GM18867 (cell line): ENCODE data around the gene UST.

ENCODE experiments used
- ATAC-seq: cut with Tn5 transposase; IDR thresholded peaks from one replicate; pipeline ENCODE4 v1.9.1; 2021; ENCODE audit warnings: mild to moderate bottlenecking, moderate library complexity; ENCODE audit not compliant: unreplicated experiment

Gene UST

DNA sequence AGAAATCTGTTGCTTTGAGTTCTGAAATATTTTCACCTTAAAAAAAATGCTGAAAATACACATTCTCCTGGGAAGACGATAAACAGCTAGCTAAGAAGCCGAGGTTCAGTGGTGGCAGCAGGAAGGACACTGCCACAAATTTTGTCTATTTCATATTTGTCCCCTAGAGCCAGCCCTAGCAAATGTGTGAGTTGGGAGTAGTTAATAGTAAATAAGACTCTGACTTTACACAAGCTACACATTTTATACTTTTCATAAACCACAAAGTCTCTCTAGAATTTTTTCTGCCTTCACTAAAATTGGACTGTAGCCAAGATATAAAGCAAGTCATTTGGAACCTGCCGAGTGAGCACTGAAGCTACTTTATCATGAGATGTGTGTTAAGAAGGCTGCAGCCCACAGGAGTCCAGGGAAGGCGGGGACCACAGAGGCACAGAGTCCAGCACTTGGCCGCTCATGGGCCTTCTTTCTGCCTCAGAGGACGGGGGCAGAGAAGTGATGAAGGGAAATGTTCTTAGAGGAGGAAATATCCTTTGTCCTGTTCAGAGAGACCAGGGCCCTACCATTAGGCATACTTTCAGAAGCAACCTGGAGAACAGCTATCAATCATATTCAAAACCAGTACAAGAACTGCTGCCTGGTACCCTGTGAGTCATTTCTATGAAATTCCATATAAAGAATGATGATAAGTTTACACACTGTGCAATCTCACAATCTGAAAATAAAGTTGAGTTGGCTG is 329.0 kb downstream of the UST start:
- ATAC-seq = no peak

DNA sequence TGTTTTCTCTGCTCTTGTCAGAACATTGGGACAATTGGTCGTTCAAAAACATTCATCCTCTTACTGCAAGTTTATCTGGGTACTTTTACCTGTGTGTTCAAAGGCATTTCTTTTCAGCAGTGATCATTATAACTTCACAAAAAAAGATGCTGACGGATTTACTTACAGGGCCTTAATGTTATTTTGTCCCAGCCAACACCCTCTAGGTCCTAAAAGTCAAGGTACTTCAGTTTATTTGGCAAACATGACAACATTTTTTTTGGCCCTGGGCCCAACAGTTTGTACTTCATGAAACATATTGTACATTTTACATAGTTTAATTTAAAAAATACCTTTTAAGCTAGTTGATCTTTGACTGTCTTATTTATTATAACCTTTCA is 329.5 kb downstream of the UST start:
- ATAC-seq = no peak

DNA sequence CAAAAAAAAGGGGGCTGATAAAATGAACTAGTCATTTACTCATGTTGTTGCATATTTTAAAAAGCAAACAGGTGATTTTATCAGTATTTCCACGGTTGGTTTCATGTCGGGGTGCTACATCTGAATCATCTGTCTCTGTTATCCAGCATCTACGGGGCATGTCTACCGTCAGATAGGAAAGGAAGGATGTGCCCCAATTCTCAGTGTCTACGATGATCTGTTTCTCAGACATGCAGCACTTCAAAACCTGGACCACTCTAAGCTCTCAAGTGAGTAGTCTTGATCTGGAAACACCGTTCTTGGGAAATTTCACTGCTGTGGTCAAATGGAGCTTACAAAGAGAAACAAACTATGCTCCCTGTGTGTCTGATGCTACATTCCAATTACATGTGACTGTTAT is 330.4 kb downstream of the UST start:
- no peak for ATAC-seq

- ATAC-seq = no peak
These were observed 331.5 kb downstream of the UST start for GRCh38 chr6:149078211-149078782.

DNA sequence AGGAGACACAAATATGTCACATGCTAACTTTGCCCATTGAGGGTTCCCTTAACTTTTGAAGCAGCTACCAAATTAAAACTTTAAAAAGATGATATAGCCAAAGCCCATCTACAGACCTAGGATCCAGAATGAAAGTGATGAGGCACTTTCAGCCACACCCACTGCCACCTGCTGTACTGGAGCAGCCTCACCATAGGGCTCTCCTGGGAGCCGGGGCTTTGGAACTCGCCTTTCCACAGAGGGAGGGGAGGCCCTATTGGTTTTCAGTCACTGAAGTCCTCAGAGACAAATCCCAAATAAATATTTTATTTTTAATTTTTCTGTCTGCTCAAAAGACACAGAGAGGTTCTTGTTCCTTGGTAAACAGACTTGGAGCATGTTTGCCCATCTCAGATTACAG is 332.6 kb downstream of the UST start:
- no peak for ATAC-seq

DNA sequence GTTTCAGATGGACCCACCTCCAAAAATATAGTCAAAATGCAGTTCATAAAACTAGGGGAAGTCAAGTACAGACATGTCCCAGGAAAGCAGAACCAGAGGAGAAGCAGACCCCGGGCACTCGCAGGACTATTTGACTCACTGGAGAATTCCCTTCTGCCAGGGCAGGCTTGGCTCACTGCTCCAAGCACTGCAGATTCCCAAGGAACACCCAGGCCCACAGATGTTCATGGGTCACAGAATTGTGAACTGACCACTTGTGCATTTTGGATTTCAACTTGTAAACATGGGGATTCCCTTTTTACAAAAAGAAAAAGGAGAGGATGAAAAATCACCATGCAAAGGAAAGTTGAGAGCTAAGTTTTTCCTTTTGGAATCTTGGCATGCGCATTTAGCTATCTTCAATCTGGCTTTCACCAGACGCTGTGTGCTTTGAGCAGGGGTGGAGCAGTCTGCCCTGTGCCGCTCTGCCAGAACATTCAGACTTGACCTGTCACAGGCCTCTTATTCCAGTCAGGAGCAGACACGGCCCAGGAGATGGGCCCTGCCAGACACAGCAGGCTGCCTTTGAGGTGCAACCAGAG is 333.2 kb downstream of the UST start:
- no peak for ATAC-seq

GRCh38 chr6:149080511-149080910 is 333.7 kb downstream of the UST start:
- no peak for ATAC-seq

- no peak for ATAC-seq
These were observed 334.5 kb downstream of the UST start for GRCh38 chr6:149081281-149081680.

- ATAC-seq = peak; percentile 74
These were observed 335.5 kb downstream of the UST start for GRCh38 chr6:149082320-149082719.

GRCh38 chr6:149084026-149084425 is 337.2 kb downstream of the UST start:
- no peak for ATAC-seq

- ATAC-seq = no peak
These were observed 338.2 kb downstream of the UST start for GRCh38 chr6:149084808-149085556.

DNA sequence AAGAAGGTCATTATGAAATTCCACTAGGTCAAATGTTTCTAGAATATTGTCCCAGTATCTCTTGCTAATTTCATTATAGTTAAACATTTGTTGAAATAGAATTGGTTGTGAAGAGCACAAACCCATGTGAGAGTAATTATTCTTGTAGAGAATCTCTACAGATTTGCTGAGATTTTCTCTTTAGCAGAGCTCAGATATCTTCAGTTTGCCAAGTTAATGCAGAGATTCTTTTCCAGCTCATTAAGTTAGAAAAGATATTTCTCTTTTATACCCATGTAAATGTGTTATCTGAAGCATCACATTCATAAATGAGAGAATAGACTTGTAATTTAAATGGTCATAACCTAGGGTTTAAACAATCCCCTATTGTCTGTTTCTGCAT is 338.7 kb downstream of the UST start:
- no peak for ATAC-seq

DNA sequence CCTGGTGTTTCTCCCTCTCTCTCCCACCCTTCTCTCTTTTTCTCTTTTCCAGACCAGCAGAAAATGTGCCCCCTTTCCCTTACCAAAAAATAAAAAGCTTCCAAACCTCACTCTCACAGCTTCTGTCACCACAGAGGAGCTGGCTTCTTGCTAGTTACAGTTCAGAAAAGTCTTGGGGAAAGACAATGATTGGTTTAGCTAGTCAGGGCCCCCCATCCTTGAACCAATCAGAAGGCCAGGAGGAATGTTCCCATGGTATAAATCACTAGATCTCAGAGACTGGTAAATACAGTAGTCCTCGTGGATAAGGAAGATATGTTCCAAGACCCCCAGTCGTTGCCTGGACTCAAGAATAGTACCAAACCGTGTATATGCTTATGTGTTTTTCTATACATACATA is 339.5 kb downstream of the UST start:
- no peak for ATAC-seq

- ATAC-seq = no peak
These were observed 341.1 kb downstream of the UST start for GRCh38 chr6:149087898-149088297.

DNA sequence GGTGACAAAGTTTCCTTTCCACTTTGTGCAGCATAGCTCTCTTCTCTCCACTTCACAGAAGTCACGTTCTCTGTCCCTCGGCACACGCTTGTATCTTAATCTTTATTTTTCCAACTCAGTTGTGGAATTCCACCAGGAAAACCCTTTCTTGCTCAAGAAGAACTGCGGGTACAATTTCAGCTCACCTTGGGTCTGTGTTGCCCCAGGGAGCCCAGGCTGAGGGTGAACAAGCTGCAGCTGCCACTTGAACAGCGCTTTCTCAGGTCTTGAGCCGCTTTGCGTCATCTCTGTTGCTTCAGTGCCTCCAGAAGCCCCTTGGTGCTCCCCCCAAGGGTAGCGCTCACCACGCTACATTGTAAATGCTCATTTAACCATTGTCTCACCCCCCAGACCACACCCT is 341.5 kb downstream of the UST start:
- ATAC-seq = no peak

DNA sequence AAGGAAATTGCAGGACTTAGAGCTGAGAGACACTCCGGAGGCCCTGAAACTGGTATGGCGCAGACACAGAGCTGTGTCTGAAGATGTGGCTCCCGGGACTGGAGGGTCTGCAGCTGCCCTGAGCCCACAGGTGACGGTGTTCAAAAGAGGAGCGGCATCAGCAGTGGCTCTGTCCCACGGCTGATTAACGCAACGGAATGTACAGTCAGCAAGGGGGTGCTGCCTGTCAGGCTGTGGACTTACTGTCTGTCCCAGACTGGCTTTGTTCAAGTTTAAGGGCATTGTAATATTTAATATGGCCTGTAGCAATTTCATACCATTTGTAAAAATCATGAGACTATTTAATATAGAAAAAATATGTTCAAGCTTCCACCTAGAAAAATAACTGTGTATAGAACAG is 342.7 kb downstream of the UST start:
- ATAC-seq = no peak

GRCh38 chr6:149090937-149091336 is 344.1 kb downstream of the UST start:
- no peak for ATAC-seq

DNA sequence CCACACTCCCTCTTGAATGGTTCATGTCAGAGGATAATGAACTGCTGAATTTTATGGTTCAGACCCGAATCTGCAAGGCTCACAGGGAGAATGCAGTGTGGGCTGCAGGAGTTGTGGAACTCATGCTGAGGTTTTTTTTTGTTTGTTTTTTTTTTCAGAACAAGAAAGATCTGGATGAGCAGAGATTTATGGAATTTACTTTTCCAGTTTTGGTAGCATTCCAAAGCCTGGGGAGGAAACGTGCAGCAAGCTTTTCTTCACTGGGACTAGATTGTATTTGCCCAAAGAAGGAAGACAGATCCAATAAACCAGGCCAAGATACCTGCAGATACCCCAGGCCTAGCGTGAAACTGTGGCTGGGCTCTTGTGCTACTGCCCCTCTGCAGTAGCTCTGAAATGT is 346.8 kb downstream of the UST start:
- no peak for ATAC-seq

GRCh38 chr6:149094156-149094555 is 347.3 kb downstream of the UST start:
- ATAC-seq = no peak

- no peak for ATAC-seq
These were observed 348.1 kb downstream of the UST start for GRCh38 chr6:149094934-149095351.

DNA sequence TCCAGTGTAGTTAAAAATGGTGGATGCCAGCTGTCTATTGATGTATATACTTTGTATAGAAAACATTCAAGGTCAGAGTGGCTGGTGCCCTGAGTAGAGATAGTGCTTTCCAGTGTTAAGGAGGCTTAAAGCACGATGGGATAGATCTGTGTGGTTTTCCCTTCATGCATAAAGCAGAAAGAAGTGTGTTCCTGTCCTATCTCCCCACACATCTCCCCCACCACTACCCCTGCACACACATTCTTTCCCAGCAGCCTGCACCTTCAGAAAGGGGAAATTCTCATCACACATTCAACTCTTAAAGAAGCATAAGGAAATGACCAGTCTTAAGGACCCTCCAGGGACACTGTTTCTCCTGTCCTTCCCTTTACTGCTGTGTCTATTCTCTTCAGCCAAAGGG is 349.0 kb downstream of the UST start:
- ATAC-seq = no peak

DNA sequence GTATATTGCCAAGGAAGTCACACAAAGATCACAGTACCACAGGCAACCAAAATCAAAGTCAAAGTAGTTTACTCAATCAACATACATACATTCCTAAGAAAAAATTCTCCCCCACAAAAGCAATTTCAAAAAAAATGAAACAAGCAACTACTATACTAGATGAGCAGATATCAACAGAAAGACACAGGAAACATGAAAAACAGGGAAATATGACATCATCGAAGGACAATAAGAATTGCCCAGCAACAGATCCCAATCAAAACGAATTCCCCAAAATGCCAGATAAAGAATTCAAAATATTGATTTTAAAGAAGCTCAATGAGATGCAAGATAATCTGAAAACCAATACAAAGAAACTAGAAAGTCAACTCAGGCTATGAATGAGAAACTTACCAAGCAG is 351.0 kb downstream of the UST start:
- no peak for ATAC-seq
